AG08396 (cell line): Measurements from ENCODE around the gene TPGS1.

Experiments
- DNase-seq: peaks from one replicate; pipeline ENCODE4 v3.0.0; 2012; ENCODE audit warnings: low spot score, mixed read lengths

The TPGS1 gene, protein sequence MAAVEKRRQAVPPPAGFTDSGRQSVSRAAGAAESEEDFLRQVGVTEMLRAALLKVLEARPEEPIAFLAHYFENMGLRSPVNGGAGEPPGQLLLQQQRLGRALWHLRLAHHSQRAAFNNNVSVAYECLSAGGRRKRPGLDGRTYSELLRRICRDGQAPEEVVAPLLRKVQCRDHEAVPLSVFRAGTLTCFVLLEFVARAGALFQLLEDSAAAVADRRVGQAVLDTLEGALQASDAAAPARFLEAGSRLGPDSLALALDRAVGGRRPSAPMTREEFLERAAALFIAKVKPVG

GRCh38 chr19:507286-508203, at the start of gene TPGS1:
TSS of gene TPGS1 (plus strand) at chr19:507497. CDS start at chr19:507507, 10 bp downstream.
- peak; percentile 88 for DNase-seq

DNA sequence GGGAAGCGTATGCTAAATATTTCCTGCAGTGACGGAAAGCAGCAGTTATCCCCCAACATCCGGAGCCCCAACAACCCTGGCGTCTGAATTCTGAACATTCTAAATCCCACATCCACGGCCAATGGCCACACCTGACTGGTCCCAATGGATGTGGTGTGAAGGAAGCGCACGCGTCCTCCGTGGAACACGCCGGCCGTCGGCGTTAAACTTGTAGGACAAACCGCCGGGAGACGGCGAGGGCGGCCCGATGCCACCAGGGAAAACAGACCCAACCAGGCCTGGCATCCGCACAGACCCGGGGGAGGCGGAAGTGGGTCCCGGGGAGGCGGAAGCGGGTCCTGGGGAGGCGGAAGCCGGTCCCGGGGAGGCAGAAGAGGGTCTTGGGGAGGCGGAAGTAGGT, 49.7 kb upstream of the TPGS1 start:
- DNase-seq = no peak

- no peak for DNase-seq
These were observed 48.9 kb upstream of the TPGS1 start for GRCh38 chr19:458091-459042.

DNA sequence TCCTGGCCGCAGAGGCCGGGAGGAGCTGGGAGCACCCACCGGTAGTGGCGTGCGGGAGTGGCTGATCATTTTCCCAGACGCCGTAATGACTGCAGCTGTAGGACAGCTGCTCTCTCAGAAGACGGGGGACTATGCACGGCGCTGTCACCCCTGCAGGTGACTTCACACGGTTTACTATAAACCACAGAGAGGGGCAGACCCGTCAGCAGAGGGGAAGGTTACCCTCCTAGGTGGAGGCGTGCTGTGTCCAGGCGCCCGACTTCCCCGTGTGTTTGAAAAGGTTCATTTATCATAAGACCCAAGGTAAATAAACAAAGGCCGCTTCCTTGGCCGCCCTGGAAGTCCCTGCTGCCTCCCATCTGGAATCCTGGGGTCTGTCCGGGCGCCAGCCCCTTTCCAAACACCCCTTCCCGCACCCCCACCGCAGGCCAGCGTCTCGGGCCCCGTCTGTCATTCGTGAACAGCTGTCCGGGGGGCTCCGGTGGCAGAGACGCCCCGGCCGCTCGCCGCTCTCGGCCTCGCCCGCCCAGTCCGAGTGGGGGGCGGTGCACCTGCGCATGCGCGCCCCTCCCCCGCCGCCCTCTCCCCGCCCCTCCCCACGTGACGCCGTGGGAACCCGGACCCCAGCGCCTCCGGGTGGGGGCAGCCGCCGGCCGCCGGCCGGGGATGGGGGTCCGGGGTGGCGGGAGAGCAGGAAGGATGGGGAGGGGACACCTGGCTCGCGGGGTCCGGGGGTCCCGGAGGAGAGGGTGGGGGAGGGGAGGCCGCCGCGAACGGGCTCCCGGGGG, 47.4 kb upstream of the TPGS1 start:
- DNase-seq = peak; percentile 88

GRCh38 chr19:460877-461720, 46.2 kb upstream of the TPGS1 start, which contains the start of gene SHC2:
TSS of gene SHC2 (minus strand) at chr19:461033. CDS start at chr19:460996, 37 bp downstream.
- no peak for DNase-seq

- no peak for DNase-seq
These were observed 45.4 kb upstream of the TPGS1 start for GRCh38 chr19:461721-462551.

DNA sequence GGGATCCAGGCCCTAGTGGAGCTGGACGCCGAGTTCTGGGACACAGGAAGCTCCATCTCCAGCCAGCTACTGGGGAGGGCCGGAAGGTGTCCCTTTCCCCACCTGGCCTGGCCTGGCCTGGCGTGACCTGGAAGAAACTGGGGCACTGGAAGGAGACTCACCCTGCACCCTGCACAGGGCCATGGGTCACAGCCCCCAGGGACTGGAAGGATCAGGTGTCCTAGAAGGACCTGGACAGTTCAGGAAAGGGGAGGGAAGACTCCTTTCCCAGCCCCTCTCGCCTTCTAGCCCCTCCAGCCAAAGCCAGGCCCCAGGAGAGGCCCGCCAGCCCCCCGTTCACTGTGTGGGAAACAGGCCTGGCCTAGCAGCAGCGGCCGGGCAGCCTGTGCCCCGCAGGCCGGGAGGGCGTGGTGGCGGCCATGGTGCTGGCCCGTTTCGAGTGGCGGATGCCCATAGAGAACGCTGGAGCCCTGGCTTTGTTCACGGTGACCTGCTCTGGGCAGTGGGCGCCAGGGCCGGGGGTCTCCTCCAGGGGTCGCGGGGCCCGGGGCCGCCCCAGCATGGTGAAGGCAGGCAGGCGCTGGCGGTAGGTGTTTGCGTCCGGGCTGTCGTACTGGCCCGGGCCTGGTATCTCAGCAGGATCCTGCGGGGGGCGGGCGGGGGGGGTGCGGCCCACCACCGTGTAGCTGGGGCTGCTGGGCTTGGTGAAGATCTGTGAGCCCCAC, 43.7 kb upstream of the TPGS1 start:
- no peak for DNase-seq

DNA sequence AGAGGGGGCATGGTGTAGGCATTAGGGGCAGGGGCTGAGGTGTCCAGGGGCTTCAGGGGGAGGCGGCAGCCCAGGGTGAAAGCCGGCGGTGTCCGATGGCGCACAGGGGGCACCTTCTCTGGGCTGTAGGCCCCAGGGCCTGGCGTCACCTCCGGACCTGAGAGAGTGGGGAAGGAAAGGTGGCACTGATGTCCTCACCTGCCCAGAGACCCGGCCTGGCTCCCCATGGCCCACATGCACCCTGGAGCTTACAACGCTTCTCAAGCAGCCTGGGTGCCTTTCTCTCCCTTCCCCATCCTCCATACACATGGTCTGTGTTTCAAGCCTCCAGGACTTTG, 43.1 kb upstream of the TPGS1 start:
- no peak for DNase-seq

DNA sequence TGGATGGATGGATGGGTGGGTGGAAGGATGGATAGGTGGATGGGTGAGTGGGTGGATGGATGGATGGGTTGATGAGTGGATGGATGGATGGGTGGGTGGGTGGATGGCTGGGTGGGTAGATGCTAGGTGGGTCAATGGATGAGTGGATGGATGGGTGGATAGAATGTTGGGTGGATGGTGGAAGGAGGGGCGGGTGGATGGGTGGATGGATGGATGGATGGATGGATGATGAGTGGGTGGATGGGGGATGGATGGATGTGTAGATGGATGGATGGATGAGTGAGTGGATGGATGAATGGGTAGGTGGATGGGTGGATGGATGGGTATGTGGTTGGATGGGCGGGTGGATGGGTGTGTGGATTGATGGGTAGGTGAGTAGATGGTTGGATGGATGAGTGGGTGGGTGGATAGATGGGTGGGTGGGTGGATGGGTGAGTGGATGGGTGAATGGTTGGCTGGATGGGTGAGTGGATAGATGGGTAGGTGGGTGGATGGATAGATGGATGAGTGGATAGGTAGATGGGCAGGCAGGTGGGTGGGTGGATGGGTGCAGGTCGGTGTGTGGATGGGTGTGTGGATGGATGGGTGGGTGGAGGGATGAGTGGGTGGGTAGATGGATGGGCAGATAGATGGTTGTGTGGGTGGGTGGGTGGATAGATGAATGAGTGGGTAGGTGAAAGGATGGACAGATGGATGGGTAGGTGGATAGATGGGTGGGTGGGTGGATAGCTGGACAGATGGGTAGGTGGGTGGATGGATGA, 42.1 kb upstream of the TPGS1 start:
- no peak for DNase-seq

DNA sequence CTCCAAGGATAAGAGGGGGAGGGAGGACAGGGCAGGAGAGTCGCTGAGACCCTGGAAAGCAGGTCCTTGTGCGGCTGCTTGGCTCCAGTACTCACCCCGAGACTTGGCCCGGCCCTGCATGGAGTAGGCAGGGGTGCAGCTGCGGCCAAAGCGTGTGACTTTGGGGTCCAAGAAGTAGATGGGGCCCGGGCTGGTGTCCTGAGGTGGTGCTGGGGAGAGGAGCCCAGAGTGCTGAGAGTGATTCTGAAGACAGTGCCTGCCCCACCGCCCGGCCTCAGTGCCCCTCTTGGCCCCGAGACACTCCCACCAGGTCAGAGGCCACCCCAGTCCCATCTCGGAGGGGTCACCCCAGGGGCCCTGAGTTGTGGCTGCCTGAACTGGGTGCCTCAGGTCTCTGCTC, 39.7 kb upstream of the TPGS1 start:
- DNase-seq = no peak

GRCh38 chr19:468587-469256, 38.6 kb upstream of the TPGS1 start:
- DNase-seq = no peak

- no peak for DNase-seq
These were observed 37.5 kb upstream of the TPGS1 start for GRCh38 chr19:469833-470232.

GRCh38 chr19:470701-471100, 36.6 kb upstream of the TPGS1 start:
- no peak for DNase-seq

DNA sequence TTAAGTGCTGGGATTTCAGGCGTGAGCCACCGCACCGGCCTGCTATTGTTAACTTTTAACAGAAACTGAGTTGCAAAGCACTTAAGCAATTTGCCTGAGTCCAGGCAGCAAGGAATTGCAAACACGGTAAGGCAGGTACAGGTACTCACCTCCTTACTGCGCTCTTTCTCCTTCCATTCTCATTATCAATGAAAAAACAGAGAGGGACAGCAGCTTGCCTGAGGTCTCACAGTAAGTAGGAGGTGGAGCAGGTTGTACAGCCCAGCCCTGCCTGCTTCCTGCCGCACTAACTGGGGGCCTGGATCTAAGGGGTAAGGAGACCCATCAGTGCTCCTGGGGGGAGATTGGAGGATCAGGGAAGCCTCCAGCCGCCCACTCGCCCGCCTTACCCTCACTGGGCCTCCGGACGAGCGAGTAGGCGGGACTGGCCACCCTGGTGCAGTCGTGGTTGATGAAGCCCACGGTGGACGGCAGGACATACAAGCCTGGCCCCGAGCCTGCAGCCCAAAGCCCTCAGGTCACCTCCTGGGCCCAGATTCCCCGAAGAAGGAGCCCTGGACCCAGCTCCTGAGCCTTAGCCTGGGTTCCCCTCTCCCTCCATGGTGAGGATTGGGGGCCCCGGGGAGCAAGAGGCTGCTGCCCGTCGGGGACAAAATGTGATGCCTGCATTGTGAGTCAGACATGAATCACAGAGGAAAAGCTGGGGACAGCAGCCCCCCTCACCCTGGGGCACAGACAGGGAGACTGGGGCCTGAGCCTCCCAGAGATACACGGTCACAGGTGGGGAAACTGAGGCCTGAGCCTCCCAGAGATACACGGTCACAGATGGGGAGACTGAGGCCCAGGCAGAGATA, 35.1 kb upstream of the TPGS1 start:
- no peak for DNase-seq

- no peak for DNase-seq
These were observed 32.9 kb upstream of the TPGS1 start for GRCh38 chr19:474126-475078.
